CD4-positive, alpha-beta T cell treated with Interleukin-4 for 1 hour (primary cell): ENCODE data around the gene IL18RAP.

Source experiments
- DNase-seq, 2 donors: peaks; one replicate each; pipeline ENCODE4 v3.0.0-alpha.2; 2020 to 2022

The IL18RAP gene

DNA sequence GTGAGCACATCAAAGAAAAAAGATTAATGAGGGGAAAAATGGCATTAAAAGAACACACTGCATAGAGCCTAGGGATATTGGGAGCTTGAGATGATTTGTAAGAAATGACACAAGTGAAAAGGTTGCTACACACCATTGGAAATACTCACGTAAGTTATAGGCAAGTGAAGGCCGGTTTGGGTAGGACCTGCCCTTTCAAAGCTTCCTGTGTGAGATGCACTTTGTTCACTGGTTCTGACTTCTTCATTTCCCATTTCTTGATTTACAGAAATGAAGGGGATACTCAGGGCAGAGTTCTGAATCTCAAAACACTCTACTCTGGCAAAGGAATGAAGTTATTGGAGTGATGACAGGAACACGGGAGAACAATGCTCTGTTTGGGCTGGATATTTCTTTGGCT, at the start of gene IL18RAP:
IL18RAP (plus strand) TSS at position 251 of the 400 bp plus-strand sequence; CDS start at position 369, 118 bp downstream.
- no peak for DNase-seq

DNA sequence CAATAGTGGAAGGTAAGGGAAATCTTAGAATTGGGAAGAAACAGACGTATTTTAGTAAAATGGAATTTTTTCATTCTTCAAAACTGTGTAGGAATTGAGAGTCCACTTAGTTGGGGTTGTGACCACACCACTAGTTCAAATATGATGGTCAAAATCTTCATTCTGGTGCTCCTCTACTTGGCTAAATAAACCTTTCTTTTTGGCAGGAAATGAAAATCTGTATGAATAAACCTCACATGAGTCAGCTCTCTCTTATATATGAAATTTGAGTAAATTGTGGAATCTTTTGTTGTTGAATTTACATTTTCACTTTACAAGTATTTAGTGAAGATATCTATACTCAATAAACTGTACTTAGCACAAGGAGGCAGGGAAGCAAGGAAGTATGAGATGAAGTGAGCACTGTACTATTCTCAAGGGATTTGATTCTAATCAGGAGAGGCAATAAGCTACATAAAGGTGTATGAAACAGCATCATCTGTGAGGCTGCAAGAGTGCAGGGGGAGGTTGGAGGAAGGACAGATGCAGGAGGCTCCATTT, 46.8 kb upstream of the IL18RAP start:
- DNase-seq: no peak

- no peak for DNase-seq
Observed at GRCh38 chr2:102383722-102384121, 39.2 kb upstream of the IL18RAP start.

GRCh38 chr2:102385522-102385921, 37.4 kb upstream of the IL18RAP start:
- DNase-seq: no peak

GRCh38 chr2:102386004-102386403, 37.0 kb upstream of the IL18RAP start:
- DNase-seq: no peak

GRCh38 chr2:102386867-102387541, 36.0 kb upstream of the IL18RAP start:
- no peak for DNase-seq

DNA sequence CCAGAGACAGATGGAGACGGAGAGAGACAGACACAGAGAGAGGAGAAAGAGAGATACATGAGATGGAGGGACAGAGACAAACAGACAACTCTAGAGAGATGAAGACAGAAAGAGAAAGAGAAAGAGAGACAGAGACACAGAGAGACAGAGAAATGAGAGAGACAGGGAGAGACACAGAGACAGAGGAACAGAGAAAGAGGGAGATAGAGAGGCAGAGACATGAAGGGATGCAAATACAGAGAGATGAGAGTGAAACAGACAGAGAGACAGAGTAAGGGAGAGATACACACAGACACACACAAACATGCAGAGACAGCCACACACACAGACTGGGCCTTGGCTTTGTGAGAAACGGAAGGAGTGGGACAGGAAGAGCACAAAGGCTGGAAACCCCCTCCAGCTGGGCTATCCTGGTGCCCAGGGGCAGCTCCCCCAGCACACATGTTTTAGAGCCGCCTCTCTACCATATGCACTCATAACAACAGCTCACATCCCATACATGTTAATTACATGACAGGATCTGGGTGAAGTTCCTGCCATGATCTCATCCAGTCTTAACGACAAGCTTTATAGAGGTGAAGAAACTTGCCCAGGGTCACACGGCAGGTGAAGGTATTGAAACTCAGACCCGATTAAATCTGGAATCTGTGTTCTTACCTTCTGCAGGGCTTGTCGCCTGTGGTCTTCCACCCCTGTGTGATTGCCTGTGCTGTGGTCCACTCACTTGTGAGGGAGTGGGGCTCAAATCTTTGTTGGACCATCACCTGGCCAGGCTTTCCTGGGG, 35.0 kb upstream of the IL18RAP start:
- no peak for DNase-seq

- peak in 1 of 2 donors; percentile 61 for DNase-seq
Observed at GRCh38 chr2:102391565-102391964, 31.4 kb upstream of the IL18RAP start.

DNA sequence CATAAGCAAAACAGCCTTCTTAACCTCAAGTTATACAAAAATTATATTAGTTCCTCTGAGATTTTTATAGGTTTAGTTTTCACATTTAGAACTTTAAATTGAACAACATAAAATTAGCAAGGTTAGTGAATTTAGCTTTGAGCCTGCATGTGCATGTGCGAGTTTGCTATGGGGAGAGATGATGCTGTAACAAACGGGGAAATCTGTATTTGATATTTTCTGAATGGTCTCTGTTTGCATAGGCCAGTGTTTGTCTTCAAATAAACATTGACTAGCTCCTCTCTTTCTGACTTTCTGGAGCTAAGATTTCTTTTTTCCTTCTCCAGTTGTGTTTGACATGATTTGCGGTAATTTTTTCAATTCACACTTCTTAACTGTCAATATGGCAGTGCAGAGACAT, 30.9 kb upstream of the IL18RAP start:
- DNase-seq: no peak

- DNase-seq: no peak
Observed at GRCh38 chr2:102392942-102393341, 30.0 kb upstream of the IL18RAP start.

DNA sequence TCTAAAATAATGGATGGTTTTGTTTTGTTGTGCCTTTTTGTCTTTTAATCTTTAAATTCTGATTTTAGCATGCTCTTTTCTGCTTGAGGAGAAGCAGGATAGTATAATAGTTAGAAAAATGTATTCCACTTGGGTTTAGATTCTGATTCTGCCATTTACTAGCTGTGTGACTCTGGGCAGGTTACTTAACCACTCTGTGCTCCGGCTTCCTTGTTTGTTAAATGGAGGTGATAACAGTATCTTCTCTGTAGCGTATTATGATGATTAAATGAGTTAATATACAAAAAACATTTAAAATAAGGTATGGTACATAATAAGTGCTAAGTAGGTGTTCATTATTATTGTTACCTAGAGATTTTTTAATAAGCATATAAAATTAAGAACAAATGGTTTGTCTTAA, 26.9 kb upstream of the IL18RAP start:
- no peak for DNase-seq

DNA sequence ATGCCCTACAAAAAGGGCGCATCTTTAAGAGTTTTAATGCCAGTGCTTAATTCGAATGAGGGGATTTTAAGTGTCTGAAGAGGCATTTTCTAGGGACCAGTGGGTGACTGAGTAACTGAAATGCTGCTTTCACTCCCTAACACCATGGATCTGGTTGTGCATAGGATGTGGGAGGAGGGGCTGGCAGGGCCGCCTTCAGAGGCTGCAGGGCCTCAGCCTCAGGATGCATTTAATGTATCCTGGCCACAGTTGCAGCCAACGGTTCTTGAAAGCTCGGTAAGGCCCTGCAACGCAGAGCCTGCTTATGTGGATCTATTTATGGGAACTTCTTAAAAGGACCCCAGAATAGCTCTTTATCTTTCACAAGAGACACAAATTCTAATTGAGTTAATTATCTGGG, 25.8 kb upstream of the IL18RAP start:
- DNase-seq: no peak

DNA sequence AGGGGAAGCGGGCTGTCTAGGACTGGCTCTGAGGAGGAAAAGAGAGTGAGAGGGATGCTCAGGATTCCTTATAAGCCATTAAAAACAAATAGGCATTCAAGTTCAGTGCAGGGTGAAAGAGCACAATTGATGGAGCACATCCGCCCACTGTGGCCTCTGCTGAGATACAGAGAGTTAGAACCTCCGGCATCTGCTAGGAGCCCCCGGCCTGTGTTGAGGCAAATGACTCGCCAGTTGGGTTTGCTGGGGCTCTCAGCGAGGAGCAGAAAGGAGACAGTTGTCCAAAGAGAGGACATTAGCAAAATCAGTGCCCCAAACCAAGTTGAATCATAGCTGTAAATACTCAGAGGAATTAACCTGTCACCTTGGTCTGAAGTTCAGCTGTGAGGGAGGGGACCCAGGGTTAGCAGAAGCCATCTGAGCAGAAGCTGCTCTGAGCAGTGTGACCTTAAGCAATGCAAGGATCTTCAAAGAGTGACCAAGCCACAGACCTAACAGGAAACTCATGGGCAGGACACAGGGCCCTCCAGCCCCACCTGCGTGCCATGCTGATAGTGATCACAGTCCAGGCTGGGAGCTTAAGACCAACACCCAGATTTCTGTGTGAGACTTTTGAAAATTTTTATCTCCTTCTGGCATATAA, 23.3 kb upstream of the IL18RAP start:
- no peak for DNase-seq

- no peak for DNase-seq
Observed at GRCh38 chr2:102401456-102401855, 21.5 kb upstream of the IL18RAP start.

DNA sequence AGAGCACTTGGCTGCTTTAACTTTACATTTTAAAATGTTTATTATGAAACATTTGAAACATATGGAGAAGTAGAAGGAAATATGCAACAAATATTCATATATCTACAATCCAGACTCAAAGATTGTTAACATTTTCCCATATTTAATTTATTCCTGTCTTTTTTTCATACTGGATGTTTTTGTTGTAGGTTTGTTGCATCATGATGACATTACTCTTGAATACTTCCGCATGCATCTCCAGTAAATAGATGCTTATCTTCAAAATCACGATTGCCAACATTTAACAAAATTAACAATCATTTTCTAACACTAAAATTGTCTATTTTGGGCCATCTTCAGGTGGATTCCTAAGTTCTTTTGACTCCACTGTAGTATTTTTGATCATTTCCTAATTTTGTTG, 21.1 kb upstream of the IL18RAP start:
- no peak for DNase-seq

DNA sequence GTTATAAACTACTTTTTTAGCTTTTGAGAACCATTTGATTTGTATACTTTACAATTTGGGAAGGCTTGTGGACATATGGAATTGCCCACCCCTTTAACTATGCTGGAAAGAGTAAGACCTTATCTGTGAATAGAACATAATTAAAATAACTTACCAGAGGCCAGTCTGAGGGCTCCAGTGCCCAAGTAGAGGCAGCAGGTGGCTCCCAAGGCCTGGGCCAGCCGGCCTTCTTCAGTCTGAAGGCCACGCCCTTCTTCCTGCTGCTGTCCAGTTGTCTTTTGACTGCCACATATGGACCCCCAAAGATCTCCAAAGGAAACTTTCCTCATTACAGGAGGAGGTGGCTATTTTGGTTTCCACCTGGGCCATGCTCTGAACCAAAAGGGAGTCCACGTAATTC, 12.0 kb upstream of the IL18RAP start:
- no peak for DNase-seq

DNA sequence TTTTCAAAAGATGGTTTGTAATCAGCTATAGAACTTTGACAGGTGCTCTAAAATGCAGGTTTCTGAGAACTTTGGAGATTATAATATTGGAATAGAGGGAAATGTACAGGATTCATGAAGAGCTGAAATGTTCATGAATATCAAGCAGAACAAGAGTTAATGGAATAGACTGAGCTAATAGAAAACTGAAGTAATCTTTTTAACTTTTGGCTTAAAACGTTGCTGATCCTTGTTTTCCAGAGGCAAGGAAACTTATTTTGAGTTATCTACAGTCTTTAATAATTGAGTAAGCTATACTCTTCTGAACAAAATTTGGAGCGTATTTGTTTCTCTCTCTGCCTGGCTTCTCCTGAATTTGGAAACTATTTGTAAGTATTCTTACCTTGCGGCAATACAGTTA, 10.8 kb upstream of the IL18RAP start:
- no peak for DNase-seq

DNA sequence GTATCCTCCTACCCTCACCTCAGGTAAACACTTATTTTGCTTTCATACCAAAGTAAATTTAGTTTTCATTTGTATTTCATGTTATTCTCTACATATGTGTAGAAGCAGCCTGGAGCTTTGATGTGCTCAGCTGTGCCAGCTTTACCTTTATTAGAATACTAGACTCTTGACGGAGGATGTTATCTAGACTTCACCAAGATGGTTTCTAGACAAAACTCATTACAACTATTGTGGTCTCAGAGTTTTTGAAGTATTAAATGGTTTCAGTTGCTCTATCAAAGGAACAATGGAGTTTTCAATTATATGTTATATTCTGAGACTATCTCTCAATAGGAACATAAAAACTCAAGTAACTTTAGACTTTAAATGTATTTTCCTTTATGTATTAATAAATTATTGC, 5.0 kb upstream of the IL18RAP start:
- peak in 1 of 2 donors; percentile 48 for DNase-seq

GRCh38 chr2:102418421-102418961, 4.5 kb upstream of the IL18RAP start:
- peak in 1 of 2 donors; percentile 68 for DNase-seq

DNA sequence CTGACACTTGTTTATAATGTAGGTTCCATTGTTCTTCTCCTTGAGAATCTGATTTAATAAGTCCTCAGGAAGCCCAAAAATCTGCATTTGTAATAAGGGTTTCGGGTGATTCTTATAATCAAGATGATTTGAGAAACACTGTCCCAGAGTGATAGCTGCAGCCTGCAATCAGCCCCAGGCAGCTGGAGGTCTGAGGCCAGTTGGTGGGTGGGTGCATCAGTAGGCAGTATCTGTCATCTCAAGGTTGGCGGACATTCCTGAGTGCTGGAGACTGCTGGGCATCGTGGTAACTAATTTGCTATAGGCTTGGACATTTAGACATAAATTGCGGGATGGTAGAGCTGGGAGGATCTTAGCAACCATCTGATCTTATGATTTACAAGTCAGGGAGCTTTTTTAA, 2.7 kb upstream of the IL18RAP start:
- DNase-seq: no peak

GRCh38 chr2:102421890-102422759, 835 bp upstream of the IL18RAP start:
- no peak for DNase-seq

- no peak for DNase-seq
Observed at GRCh38 chr2:102423368-102423767, 408 bp downstream of the IL18RAP start.
